H1 (cell line): ENCODE measurements around the gene SH2B2. TPM values are rescaled to one million over a fixed set of nuclear protein-coding genes. Genes with fewer than 3 reads are reported as not detected.

Experiments used
- ASH2L ChIP-seq: fragments of 200-600, 300-600 bp; sonication (generic); IDR thresholded peaks from one replicate; pipeline ENCODE4 v1.7.1; 2017; ENCODE audit warnings: low read length
- NRF1 ChIP-seq: IDR thresholded peaks from 2 replicates; pipeline ENCODE4 v1.6.1; 2011; ENCODE audit warnings: mild to moderate bottlenecking, low read depth, low read length, improper control_type of control experiment
- polyA plus RNA-seq, 7 experiments: library from polyadenylated mRNA; depleted of rRNA in 3 of 7; stranded (reverse) in 5 of 7; unstranded in 2 of 7; fragments of >200 nt in 5 of 7; fragments of 200-250 nt in 2 of 7; gene quantifications; 1 replicate in 5 of 7; 2 replicates in 1 of 7; 4 replicates in 1 of 7; pipeline versions ENCODE4 v1.2.1 to v1.2.3, GENCODE V29; 2011 to 2013; ENCODE audit warnings: missing spikeins in 2 of 7, mixed read lengths in 2 of 7
- total RNA-seq: library from RNA; stranded (reverse); fragmentation: NEBNext Ultra II Directional; extraction: Animal tissue kit (Norgen Biotek cat#: 25700); gene quantifications from 2 replicates; pipeline ENCODE4 v1.2.1, GENCODE V29; 2021

SH2B2 gene
- total and polyA plus RNA-seq, 2 of the 8 experiments (the other 6 are each of a cell fraction or from before 2014, with no cell fraction given) = 11.5 to 18.7 TPM

DNA sequence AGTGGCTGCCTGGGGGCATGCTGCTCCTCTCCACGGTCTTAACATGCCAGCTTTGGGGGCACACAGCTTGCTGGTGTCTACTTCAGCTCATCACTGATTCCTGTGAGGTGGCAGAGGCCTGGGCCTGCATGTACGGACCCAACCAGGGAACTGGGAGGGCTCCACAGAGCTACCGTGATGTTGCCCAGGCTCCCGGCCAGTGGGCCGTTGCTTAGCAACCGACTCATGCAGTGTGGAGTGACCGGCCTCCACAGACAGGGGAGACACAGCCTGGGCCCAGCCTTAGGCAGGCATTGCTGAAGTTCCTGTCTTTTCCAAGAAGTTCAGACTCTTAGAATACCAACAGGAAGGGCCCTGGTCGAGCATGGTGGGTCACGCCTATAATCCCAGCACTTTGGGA lies 25.8 kb upstream of the SH2B2 start (continued):
- no peak for TF ChIP-seq NRF1
- no peak for TF ChIP-seq ASH2L
